HepG2 (cell line): Measurements from ENCODE around the gene BRSK2. TPM values are rescaled to one million over a fixed set of nuclear protein-coding genes. Genes with fewer than 3 reads are reported as not detected.

Source experiments
- ATAC-seq: fragments of 200-7000 bp; cut with Tn5 transposase; 3 replicates; pipeline ENCODE4 v1.9.1; 2020; ENCODE audit warnings: mild to moderate bottlenecking, moderate library complexity
- BruUV-seq: library from RNA; stranded (reverse); fragments of 400-500 nt; replicated peaks from 2 replicates; lab custom pipeline; 2021; lab: Mats Ljungman, UMichigan
- CTCF ChIA-PET: fragments of 300-600 bp; formaldehyde crosslinking; extraction: SDS; loops from one replicate; lab custom pipeline; 2021; ENCODE audit warnings: low total read pairs, inconsistent platforms, low intra/inter-chr PET ratio; lab: Yijun Ruan, JAX
- POLR2A ChIA-PET: fragments of 350-600 bp; sonication (Branson Sonifier 250); formaldehyde crosslinking; loops from one replicate; lab custom pipeline; 2020; ENCODE audit warnings: antibody characterized with exemption, inconsistent platforms; lab: Yijun Ruan, JAX
- DNase-seq: peaks from one replicate; pipeline ENCODE4 v3.0.0-alpha.2; 2015; ENCODE audit warnings: low spot score
- FAIRE-seq: peaks from 3 replicates; lab custom pipeline; 2011; peaks lifted over from hg19 to GRCh38; lab: Jason Lieb, UNC
- H2AFZ ChIP-seq: one replicate; pipeline ENCODE4 v1.6.1; 2011; ENCODE audit warnings: low read length, inconsistent platforms
- H3K27ac ChIP-seq: fragments of 300-600 bp; 3 replicates; pipeline ENCODE4 v1.8.0; 2011; ENCODE audit warnings: mixed run types, mild to moderate bottlenecking, mixed read lengths, low read length, inconsistent platforms; ENCODE audit not compliant: insufficient read depth; ENCODE audit errors: extremely low read length
- H3K27me3 ChIP-seq, 2 experiments: fragments of 200-600 bp in 1 of 2; 2 replicates in 1 of 2; 3 replicates in 1 of 2; pipeline versions ENCODE4 v1.6.0 to v1.8.0; 2011; ENCODE audit warnings: low read length in 2 of 2, mild to moderate bottlenecking in 2 of 2, moderate library complexity in 2 of 2, inconsistent platforms in 1 of 2; ENCODE audit not compliant: insufficient read depth in 2 of 2, control insufficient read depth in 1 of 2
- H3K36me3 ChIP-seq, 2 experiments: fragments of 200-600 bp in 1 of 2; replicated peaks in 1 of 2; 2 replicates in 1 of 2; 3 replicates in 1 of 2; pipeline versions ENCODE4 v1.5.1 to v1.8.0; 2011; ENCODE audit warnings: low read length in 2 of 2, inconsistent platforms in 1 of 2; ENCODE audit not compliant: insufficient read depth in 2 of 2, control insufficient read depth in 1 of 2
- H3K4me1 ChIP-seq: 2 replicates; pipeline ENCODE4 v1.5.1; 2012; ENCODE audit warnings: low read length, inconsistent platforms; ENCODE audit not compliant: insufficient read depth
- H3K4me2 ChIP-seq: 2 replicates; pipeline ENCODE4 v1.6.0; 2011; ENCODE audit warnings: low read depth, low read length, inconsistent platforms
- H3K4me3 ChIP-seq, 3 experiments: fragments of 200-600 bp in 1 of 3; sonication (generic), shearing (Covaris generic) in 1 of 3; replicated peaks in 1 of 3; 2 replicates each; pipeline ENCODE4 v1.5.1; 2011 to 2016; ENCODE audit warnings: low read length in 3 of 3, inconsistent platforms in 2 of 3, low read depth in 2 of 3, mild to moderate bottlenecking in 2 of 3, control low read depth in 1 of 3, mixed read lengths in 1 of 3; ENCODE audit not compliant: insufficient read depth in 1 of 3
- H3K79me2 ChIP-seq: one replicate; pipeline ENCODE4 v1.6.1; 2011; ENCODE audit warnings: low read length, inconsistent platforms; ENCODE audit not compliant: insufficient read depth
- H3K9ac ChIP-seq: 2 replicates; pipeline ENCODE4 v1.6.0; 2011; ENCODE audit warnings: mild to moderate bottlenecking, low read depth, low read length, inconsistent platforms; ENCODE audit not compliant: insufficient read depth
- H3K9me3 ChIP-seq: 2 replicates; pipeline ENCODE4 v1.5.1; 2012; ENCODE audit warnings: mild to moderate bottlenecking, low read length
- H4K20me1 ChIP-seq: 2 replicates; pipeline ENCODE4 v1.6.0; 2011; ENCODE audit warnings: inconsistent platforms, mild to moderate bottlenecking, low read length, moderate library complexity; ENCODE audit not compliant: insufficient read depth
- ARNT ChIP-seq: fragments of 450-650 bp; IDR thresholded peaks from 2 replicates; pipeline ENCODE4 v1.6.1; 2017
- CREBL2 ChIP-seq: sonication (generic); formaldehyde crosslinking; IDR thresholded peaks from 2 replicates; pipeline ENCODE4 v1.8.1; 2023; ENCODE audit warnings: missing genetic modification reagents, mild to moderate bottlenecking, borderline replicate concordance
- GATA4 ChIP-seq: sonication (generic); IDR thresholded peaks from 2 replicates; pipeline ENCODE4 v1.6.1; 2016; ENCODE audit warnings: antibody characterized with exemption, low read depth, borderline replicate concordance
- SMARCC2 ChIP-seq: fragments of 450-650 bp; IDR thresholded peaks from 2 replicates; pipeline ENCODE4 v1.6.1; 2017; ENCODE audit warnings: antibody characterized with exemption, mild to moderate bottlenecking
- SRF ChIP-seq: IDR thresholded peaks from 2 replicates; pipeline ENCODE4 v1.6.1; 2011; ENCODE audit warnings: mild to moderate bottlenecking, low read depth, low read length, moderate library complexity
- TEF ChIP-seq: sonication (generic); formaldehyde crosslinking; IDR thresholded peaks from 2 replicates; pipeline ENCODE4 v1.5.0; 2020; ENCODE audit warnings: missing genetic modification reagents
- ZNF556 ChIP-seq: sonication (generic); formaldehyde crosslinking; IDR thresholded peaks from 2 replicates; pipeline ENCODE4 v1.4.0; 2020; ENCODE audit warnings: mild to moderate bottlenecking, missing genetic modification reagents, borderline replicate concordance
- ZNF563 ChIP-seq: sonication (generic); formaldehyde crosslinking; IDR thresholded peaks from 2 replicates; pipeline ENCODE4 v1.8.0; 2022; ENCODE audit warnings: mild to moderate bottlenecking, moderate library complexity, missing genetic modification reagents
- ZNF605 ChIP-seq: sonication (generic); formaldehyde crosslinking; IDR thresholded peaks from 2 replicates; pipeline ENCODE4 v1.8.0; 2022; ENCODE audit warnings: mild to moderate bottlenecking, missing genetic modification reagents
- WGBS: methylation state at CpG from one replicate; pipeline ENCODE4 v1.1.6; 2017; ENCODE audit warnings: low lambda C conversion rate; 5-methylcytosine and 5-hydroxymethylcytosine counted together
- in situ Hi-C: cut with HindIII; loops from 2 replicates; pipeline ENCODE4 v1.10.0; 2017; ENCODE audit warnings: low pct_unique_long_range_greater_than_20kb; ENCODE audit not compliant: extremely low pct_ligation_motif_present
- intact Hi-C: fragments of 100-400 bp; cut with micrococcal nuclease; formaldehyde crosslinking; loops from one replicate; pipeline ENCODE4 v1.10.0; 2022; ENCODE audit not compliant: unreplicated experiment
- polyA plus RNA-seq, 8 experiments: library from polyadenylated mRNA; depleted of rRNA in 3 of 8; stranded (reverse) in 7 of 8; unstranded in 1 of 8; fragments of >200 nt; fragmentation: Illumina TruSeq in 4 of 8; extraction: Trizol in 4 of 8; gene quantifications; 2 replicates each; pipeline versions ENCODE4 v1.2.1 to v1.2.3, GENCODE V29; 2011 to 2016; ENCODE audit warnings: low read depth in 4 of 8, missing spikeins in 1 of 8, mixed read lengths in 1 of 8; ENCODE audit not compliant: insufficient read depth in 1 of 8
- total RNA-seq, 5 experiments: library from RNA; depleted of rRNA; stranded (reverse); fragments of >200 nt; fragmentation: Illumina TruSeq; extraction: Trizol; gene quantifications; 2 replicates each; pipeline ENCODE4 v1.2.3, GENCODE V29; 2016; ENCODE audit warnings: low read depth in 1 of 5

The BRSK2 gene
- total and polyA plus RNA-seq, 2 of the 13 experiments (the other 11 are each of a cell fraction or from before 2014, with no cell fraction given) = 0.74 to 1.1 TPM

GRCh38 chr11:1469911-1470680 is 80.4 kb downstream of the BRSK2 start:
- ATAC-seq = no peak
- no peaks in the 10 kb centered on the region for H3K9me3 ChIP-seq
- H2AFZ ChIP-seq = no peak overlapping the region
- peaks cover under 1 to 2% of the 10 kb centered on the region in 2 experiments; a peak in 1 of 5 replicates for H3K36me3 ChIP-seq
- no peak overlapping the region for H3K4me3 ChIP-seq
- H3K79me2 ChIP-seq = no peaks in the 10 kb centered on the region
- no peak overlapping the region for H3K9ac ChIP-seq
- CTCF ChIA-PET = no interaction called here
- WGBS = 96% methylated on average over 32 of the region's 35 CpGs
- intact Hi-C loops = no loop called here
- no peaks in the 10 kb centered on the region for H3K27me3 ChIP-seq
- no peaks in the 10 kb centered on the region for H3K4me1 ChIP-seq
- TF ChIP-seq ZNF563 (CRISPR knock-in tag) (no peak), ARNT (no peak), GATA4 (no peak), SMARCC2 (no peak), ZNF605 (CRISPR knock-in tag) (no peak), TEF (no peak), SRF (no peak), CREBL2 (CRISPR knock-in tag) (no peak), ZNF556 (CRISPR knock-in tag) (no peak)
- no peak overlapping the region for H3K27ac ChIP-seq
- no TSS peak for BruUV-seq
- no peak for FAIRE-seq
- in situ Hi-C loops = no loop called here
- no peak for DNase-seq
- POLR2A ChIA-PET = interaction anchor here (0.5 kb wide), 1 partner anchor 249 kb away, joined by 3 read pairs; no protein-coding TSS in a partner anchor
- no peaks in the 10 kb centered on the region for H4K20me1 ChIP-seq
- H3K4me2 ChIP-seq = no peak overlapping the region
